Thymus (tissue), 11 donors: ENCODE results near the gene POLR3K. TPM values are rescaled to one million over a fixed set of nuclear protein-coding genes. Genes with fewer than 3 reads are reported as not detected.
"Not testable (repeated sequence)": the region's sequence is repeated elsewhere in the genome, so short reads cannot be mapped to it uniquely, and the experiment has no call there.

Source experiments
- DNase-seq, 9 donors: peaks; one replicate each; pipeline ENCODE4 v3.0.0-alpha.2; 2013; ENCODE audit warnings: low spot score in 9 of 9, low read depth in 6 of 9, missing footprints in 1 of 9
- H3K27ac ChIP-seq, 2 donors: one replicate each; pipeline ENCODE4 v1.5.1; 2013; ENCODE audit warnings: control low read depth in 1 of 2, low read depth in 1 of 2, low read length in 1 of 2, mild to moderate bottlenecking in 1 of 2, moderate library complexity in 1 of 2
- H3K27me3 ChIP-seq, 2 donors: one replicate each; pipeline ENCODE4 v1.5.1; 2013; ENCODE audit warnings: low read length in 1 of 2; ENCODE audit not compliant: control insufficient read depth in 2 of 2, insufficient read depth in 1 of 2
- H3K36me3 ChIP-seq, 2 donors: one replicate each; pipeline ENCODE4 v1.5.1; 2013; ENCODE audit warnings: low read length in 1 of 2, mild to moderate bottlenecking in 1 of 2, moderate library complexity in 1 of 2; ENCODE audit not compliant: control insufficient read depth in 2 of 2, insufficient read depth in 2 of 2
- H3K4me1 ChIP-seq, 2 donors: one replicate each; pipeline ENCODE4 v1.5.1; 2013; ENCODE audit warnings: low read length in 2 of 2; ENCODE audit not compliant: control insufficient read depth in 2 of 2, insufficient read depth in 2 of 2
- H3K4me3 ChIP-seq, 2 donors: one replicate each; pipeline ENCODE4 v1.5.1; 2013; ENCODE audit warnings: low read length in 2 of 2, control low read depth in 1 of 2, mild to moderate bottlenecking in 1 of 2
- H3K9me3 ChIP-seq, 2 donors: one replicate each; pipeline ENCODE4 v1.5.1; 2013; ENCODE audit warnings: low read length in 1 of 2, mild to moderate bottlenecking in 1 of 2; ENCODE audit not compliant: control insufficient read depth in 2 of 2, insufficient read depth in 1 of 2
- WGBS: extraction: QIAGEN DNeasy Blood & Tissue Kit; methylation state at CpG from one replicate; pipeline ENCODE4 v1.1.7; 2013; 5-methylcytosine and 5-hydroxymethylcytosine counted together
- polyA plus RNA-seq: library from polyadenylated mRNA; stranded (reverse); fragments of 200-250 nt; gene quantifications from one replicate; pipeline ENCODE4 v1.2.3, GENCODE V29; 2013
- total RNA-seq: library from RNA; stranded (reverse); fragments of 120-200 nt; gene quantifications from one replicate; pipeline ENCODE4 v1.2.4, GENCODE V29; 2013
- donor health status: healthy.

POLR3K gene
- total and polyA plus RNA-seq, 2 donors, result 8.6 to 10.6 TPM

DNA sequence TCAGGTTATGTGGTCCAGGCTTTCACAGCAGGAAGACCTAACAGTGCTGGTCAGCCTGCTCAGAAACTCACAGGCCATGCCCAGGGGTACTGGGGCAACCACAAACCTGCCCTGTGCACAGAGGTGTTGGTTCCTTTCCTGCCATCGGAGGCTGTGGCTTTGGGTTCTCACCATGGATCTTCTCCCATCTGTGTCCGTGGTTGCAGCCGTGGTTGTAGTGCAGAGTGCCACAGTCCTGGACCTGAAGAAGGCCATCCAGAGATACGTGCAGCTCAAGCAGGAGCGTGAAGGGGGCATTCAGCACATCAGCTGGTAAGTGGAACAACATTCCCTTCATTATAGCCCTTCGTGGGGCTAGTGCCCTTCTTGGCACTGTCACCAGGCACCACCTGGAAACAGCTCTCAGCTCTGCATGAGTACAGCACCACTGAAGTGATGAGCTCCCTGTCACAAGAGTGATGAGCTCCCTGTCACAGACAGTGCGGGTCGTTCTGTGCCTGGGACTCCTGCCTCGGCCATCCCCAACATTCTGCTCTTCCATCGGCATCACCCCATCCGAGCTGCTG is 2.2 kb upstream of the POLR3K start:
- no peaks in the 10 kb centered on the region for H3K27me3 ChIP-seq
- peaks cover 27 to 29% of the 10 kb centered on the region in 2 donors for H3K36me3 ChIP-seq
- peaks cover 7 to 10% of the 10 kb centered on the region in 2 donors for H3K4me1 ChIP-seq
- H3K27ac ChIP-seq, result no peak overlapping the region
- H3K4me3 ChIP-seq, result no peak overlapping the region
- 86% methylated on average over 11 of the region's 11 CpGs for WGBS
- no peaks in the 10 kb centered on the region for H3K9me3 ChIP-seq
- no peak for DNase-seq

DNA sequence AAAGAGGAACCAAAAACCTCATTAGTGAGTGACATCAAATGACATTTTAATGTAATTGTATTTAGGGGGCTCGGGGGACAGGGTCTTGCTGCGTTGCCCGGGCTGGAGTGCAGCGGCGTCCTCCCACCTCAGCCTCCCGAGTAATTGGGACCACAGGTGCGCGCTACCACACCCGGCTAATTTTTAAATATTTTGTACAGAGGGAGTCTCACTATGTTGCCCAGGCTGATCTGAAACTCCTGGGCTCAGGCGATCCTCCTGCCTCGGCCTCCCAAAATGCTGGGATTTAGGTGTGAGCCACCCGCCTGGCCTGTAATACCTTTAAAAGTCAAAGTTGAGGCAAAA is 801 bp upstream of the POLR3K start:
- Histone ChIP-seq H3K27me3 (no peaks in the 10 kb centered on the region), H3K36me3 (peaks cover 29% of the 10 kb centered on the region in 2 donors), H3K4me3 (peak overlapping the region; percentile 60 to 80), H3K4me1 (peaks cover 7 to 10% of the 10 kb centered on the region in 2 donors), H3K9me3 (no peaks in the 10 kb centered on the region), H3K27ac (peak overlapping the region in 1 of 2 donors; percentile 44)
- WGBS, result 45% methylated on average over 12 of the region's 12 CpGs
- no peak for DNase-seq

DNA sequence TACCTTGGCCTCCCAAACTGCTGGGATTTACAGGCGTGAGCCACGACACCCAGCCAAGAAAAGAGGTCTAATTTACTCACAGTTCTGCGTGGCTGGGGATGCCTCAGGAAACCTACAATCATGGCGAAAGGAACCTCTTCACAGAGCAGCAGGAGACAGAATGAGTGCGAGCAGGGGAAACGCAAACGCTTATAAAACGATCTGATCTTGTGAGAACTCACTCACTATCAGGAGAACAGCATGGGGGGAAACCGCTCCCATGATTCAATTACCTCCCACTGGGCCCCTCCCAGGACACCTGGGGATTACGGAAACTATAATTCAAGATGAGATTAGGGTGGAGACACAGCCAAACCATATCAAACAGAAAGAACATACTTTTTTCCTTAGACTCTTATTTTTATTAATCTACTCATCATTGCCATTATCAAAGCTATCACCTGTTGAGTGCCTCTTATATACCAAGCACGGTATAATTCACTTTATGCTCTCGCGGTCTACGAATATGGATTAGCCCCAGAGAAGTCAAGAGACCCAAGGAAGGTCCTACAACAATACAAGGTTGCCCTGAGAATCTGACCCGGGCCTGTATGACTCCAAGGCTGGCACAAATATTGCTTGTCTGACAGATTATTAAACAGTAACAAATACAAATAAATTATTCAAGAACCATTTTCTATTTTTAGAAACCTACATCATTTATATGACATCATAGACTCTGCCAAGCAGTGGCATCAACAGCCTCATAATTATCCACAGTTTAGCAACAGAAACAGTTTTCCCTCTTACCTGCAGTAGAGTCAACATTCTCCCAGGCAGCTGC is 2.4 kb downstream of the POLR3K start:
- no peaks in the 10 kb centered on the region for H3K27me3 ChIP-seq
- H3K36me3 ChIP-seq, result peaks cover 15 to 25% of the 10 kb centered on the region in 2 donors
- H3K27ac ChIP-seq, result no peak overlapping the region
- no peaks in the 10 kb centered on the region for H3K9me3 ChIP-seq
- H3K4me3 ChIP-seq, result no peak overlapping the region
- 93% methylated on average over 15 of the region's 15 CpGs for WGBS
- DNase-seq, result no peak
- peaks cover 7 to 10% of the 10 kb centered on the region in 2 donors for H3K4me1 ChIP-seq

DNA sequence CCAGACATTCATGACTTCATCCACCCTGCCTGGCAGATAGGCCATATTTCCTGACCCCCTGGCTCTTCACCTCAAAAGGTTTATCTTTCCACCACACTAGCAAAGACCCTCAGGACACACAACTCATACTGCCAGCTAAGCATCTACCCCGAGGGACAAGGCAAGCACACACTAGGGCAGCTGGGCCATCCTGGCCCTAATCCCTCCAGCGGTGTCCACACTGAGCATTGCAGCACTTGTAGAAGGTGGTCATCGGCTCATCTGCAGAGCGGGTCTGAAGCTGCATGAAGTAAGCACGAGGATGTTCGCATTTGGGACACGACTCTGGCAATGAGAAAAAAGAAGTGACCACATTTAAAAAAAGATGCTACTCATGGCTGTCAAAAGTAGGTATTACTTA is 6.2 kb downstream of the POLR3K start:
- DNase-seq, result no peak
- Histone ChIP-seq H3K36me3 (peaks cover 34 to 41% of the 10 kb centered on the region in 2 donors), H3K4me3 (no peak overlapping the region), H3K27ac (no peak overlapping the region), H3K9me3 (no peaks in the 10 kb centered on the region), H3K27me3 (no peaks in the 10 kb centered on the region), H3K4me1 (peaks cover 0 to 3% of the 10 kb centered on the region in 2 donors)
- 98% methylated on average over 7 of the region's 7 CpGs for WGBS

DNA sequence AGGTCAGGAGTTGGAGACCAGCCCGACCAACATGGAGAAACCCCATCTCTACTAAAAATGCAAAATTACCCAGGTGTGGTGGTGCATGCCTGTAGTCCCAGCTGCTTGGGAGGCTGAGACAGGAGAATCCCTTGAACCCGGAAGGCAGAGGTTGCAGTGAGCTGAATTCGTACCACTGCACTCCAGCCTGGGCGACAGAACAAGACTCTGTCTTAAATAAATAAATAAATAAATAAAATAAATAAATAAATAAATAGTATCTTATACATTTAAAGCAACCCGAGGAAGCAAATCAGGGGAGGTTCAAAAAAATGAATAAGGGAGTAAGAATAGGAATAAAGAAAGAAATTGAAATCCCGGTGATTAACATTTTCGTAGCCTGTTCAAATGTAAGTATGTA is 6.9 kb downstream of the POLR3K start:
- not testable (repeated sequence) for H3K27ac ChIP-seq, H3K4me3 ChIP-seq, H3K27me3 ChIP-seq, DNase-seq, H3K4me1 ChIP-seq, H3K9me3 ChIP-seq
- 98% methylated on average over 7 of the region's 7 CpGs for WGBS
- H3K36me3 ChIP-seq, result peaks cover 40 to 44% of the 10 kb centered on the region in 2 donors

DNA sequence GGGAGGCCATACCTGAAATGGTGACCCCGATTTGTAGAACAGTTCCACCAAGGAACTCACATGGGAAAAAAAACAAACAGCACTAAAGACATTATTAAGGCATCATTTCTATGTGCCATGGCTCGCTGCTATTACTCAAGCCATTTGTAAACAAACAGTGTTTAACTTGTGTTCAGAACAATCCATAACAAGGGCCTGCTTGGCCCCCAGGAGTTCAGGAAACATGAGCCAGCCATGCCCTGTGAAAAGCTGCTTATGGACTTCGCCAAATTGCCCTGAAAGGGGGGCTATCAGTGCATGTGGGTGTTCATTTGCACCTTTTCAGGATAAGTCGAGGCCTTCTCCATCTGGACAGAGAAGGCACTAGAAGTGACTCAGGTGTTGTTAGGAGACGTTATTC is 8.0 kb downstream of the POLR3K start:
- H3K36me3 ChIP-seq, result peaks cover 35 to 37% of the 10 kb centered on the region in 2 donors
- WGBS, result 98% methylated on average over 5 of the region's 5 CpGs

DNA sequence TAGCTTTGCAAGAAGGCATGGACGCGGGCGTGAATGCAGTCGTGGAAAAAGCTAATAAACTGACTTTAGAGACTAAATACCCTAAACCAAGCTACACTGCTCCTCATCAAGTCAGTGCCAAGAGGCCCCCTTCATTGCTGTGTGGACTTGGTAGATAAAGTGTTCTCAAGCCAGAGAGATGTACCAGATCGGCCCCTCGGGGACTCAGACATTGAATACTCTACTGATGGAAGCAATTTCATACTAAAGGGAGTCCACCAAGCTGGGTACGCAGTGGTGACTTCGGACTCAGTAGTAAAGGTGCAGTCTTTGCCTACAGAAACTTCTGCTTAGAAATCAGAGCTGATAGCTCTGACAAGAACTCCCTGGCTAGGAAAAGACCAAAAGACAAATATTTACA is 8.8 kb downstream of the POLR3K start:
- H3K4me1 ChIP-seq, result no peaks in the 10 kb centered on the region
- H3K4me3 ChIP-seq, result no peak overlapping the region
- H3K27me3 ChIP-seq, result no peaks in the 10 kb centered on the region
- no peak overlapping the region for H3K27ac ChIP-seq
- peaks cover 35 to 37% of the 10 kb centered on the region in 2 donors for H3K36me3 ChIP-seq
- H3K9me3 ChIP-seq, result no peaks in the 10 kb centered on the region
- 91% methylated on average over 8 of the region's 8 CpGs for WGBS
- DNase-seq, result no peak

More for the DNA sequence above, 8.0 kb downstream of the POLR3K start:
- no peaks in the 10 kb centered on the region for H3K4me1 ChIP-seq
- H3K27me3 ChIP-seq, result no peaks in the 10 kb centered on the region
- DNase-seq, result no peak
- no peaks in the 10 kb centered on the region for H3K9me3 ChIP-seq
- no peak overlapping the region for H3K27ac ChIP-seq
- H3K4me3 ChIP-seq, result no peak overlapping the region

DNA sequence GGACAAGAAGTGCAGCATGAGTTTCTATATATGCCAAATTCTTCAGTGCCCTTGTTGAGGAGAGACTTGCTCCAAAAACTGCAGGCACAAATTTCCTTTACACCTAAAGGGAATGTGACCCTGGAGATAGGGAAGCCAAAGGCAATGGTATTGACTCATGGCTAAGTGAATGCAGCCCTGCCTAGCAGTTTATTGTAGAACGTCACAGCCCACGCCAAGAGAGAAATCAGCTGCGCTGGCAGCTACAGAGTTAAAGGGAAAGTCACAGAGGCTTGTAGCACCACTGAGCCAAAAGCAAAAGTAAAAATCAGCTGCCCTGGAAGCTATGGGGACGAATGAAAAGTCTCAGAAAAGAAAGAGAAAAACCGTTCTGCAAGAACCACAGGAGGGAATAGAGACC is 10.1 kb downstream of the POLR3K start:
- DNase-seq, result no peak

DNA sequence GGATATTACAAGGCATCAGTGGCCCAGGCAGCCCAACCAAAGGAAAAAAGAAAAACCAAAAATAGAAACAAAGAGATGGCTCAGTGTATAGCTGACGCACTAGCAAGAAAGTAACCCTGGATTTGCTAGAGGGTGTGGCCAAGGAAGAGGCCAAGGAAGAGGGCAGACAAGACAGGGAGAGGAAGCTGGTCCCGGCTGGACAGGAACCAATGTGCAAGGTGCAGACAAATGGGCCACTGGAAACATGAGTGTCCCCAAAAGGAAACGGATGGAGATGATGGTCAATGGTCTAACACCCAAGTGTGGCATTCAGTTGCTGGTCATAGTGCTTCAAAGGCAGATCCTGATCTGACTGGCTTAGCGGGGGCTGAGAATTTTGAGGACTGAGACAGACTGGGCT is 10.7 kb downstream of the POLR3K start:
- WGBS, result 97% methylated on average over 4 of the region's 4 CpGs
- Histone ChIP-seq H3K4me1 (peaks cover 10 to 16% of the 10 kb centered on the region in 2 donors), H3K27me3 (no peaks in the 10 kb centered on the region), H3K36me3 (peaks cover 35 to 37% of the 10 kb centered on the region in 2 donors), H3K9me3 (no peaks in the 10 kb centered on the region), H3K4me3 (no peak overlapping the region), H3K27ac (no peak overlapping the region)
- no peak for DNase-seq

More for the DNA sequence above, 10.1 kb downstream of the POLR3K start:
- Histone ChIP-seq H3K27me3 (no peaks in the 10 kb centered on the region), H3K4me1 (peaks cover 9 to 11% of the 10 kb centered on the region in 2 donors), H3K9me3 (no peaks in the 10 kb centered on the region), H3K36me3 (peaks cover 35 to 37% of the 10 kb centered on the region in 2 donors), H3K4me3 (no peak overlapping the region), H3K27ac (peak overlapping the region in 1 of 2 donors; percentile 18)
- WGBS, result 87% methylated on average over 5 of the region's 5 CpGs
